Measurements from ENCODE around the gene CHCHD6. TPM values are rescaled to one million over a fixed set of nuclear protein-coding genes. Genes with fewer than 3 reads are reported as not detected.

Gene CHCHD6
- total RNA-seq, 2 donors from 2014 or later, result 8.4 to 10.9 TPM

DNA sequence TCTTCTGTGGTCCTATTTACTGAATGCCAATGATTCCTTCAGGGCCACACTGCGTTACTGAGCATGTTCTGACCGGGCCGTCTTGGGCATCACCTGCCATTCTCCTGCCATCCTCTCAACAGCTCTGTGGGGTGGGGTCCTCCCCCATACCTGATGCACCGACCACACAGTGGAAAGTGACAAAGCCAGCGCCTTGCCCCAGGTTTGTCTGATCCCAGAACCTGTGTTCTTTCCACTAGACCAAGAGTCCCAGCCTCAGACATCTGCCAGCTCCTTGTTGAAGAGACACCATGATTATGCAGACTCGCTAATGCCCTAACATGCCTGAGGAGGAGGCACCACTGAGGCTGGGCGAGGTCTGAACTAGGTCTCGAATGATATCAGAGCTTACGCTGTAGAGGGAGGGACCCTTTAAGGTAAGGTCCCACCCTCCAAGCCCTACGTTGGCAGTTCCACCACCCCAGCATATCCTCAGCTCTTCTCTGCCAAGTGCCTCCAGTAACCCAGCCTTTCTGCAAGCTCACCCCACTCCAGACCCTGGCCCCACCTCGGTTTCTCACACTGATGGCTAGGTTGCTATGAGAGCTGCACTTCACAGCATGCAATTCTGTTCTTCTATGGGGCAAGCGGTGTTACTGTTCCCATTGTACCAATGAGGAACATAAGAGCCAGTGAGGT is 249.1 kb downstream of the CHCHD6 start:
- Histone ChIP-seq H3K27me3 (no peaks in the 10 kb centered on the region), H3K36me3 (no peaks in the 10 kb centered on the region), H3K4me3 (no peak overlapping the region), H3K4me1 (peaks cover 0 to 13% of the 10 kb centered on the region in 2 donors), H3K9me3 (no peaks in the 10 kb centered on the region), H3K27ac (no peak overlapping the region)
- TF ChIP-seq, protein P1, sequence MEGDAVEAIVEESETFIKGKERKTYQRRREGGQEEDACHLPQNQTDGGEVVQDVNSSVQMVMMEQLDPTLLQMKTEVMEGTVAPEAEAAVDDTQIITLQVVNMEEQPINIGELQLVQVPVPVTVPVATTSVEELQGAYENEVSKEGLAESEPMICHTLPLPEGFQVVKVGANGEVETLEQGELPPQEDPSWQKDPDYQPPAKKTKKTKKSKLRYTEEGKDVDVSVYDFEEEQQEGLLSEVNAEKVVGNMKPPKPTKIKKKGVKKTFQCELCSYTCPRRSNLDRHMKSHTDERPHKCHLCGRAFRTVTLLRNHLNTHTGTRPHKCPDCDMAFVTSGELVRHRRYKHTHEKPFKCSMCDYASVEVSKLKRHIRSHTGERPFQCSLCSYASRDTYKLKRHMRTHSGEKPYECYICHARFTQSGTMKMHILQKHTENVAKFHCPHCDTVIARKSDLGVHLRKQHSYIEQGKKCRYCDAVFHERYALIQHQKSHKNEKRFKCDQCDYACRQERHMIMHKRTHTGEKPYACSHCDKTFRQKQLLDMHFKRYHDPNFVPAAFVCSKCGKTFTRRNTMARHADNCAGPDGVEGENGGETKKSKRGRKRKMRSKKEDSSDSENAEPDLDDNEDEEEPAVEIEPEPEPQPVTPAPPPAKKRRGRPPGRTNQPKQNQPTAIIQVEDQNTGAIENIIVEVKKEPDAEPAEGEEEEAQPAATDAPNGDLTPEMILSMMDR (IDR thresholded peaks at IDR 0.05), result no peak
- DNase-seq (ENCODE audit: low spot score), result no peak

DNA sequence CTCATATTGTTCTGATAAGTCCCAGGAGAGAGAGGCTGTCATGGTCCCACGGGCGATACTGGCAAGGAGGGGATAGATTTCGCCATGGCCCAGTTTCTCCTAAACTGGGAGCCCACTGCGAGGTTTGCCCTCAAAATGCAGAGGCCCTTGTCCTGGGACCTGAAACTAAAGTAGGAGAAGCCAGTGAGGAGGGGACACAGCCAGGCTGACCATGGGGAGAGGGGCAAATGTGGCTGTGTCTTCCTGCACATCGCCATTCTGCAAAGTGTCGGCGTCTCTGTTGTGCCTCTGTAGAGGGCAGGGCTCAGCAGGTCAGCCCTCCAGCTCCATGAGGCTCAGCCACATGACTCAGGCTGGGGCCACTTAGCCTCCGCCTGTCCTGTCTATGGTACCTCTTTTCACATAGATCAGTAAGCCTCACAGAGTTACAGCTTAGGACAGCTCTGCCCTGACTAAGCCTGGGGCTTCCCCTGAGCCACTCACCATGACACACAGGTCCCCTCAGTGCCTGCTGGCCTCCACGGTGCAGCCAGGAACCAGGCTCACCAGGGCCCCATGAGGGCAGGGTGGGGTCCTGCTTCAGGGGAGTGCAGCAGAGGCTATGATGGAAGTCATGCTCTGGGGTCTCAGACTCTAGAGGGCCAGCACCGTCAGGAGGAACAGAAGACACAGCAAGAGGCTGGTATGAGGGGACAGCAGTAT is 250.3 kb downstream of the CHCHD6 start:
- Histone ChIP-seq H3K27me3 (no peaks in the 10 kb centered on the region), H3K36me3 (no peaks in the 10 kb centered on the region), H3K27ac (no peak overlapping the region), H3K9me3 (no peaks in the 10 kb centered on the region), H3K4me3 (no peak overlapping the region), H3K4me1 (peaks cover 0 to 3% of the 10 kb centered on the region in 2 donors)
- DNase-seq (ENCODE audit: low spot score), result no peak
- TF ChIP-seq, protein P1 (IDR thresholded peaks at IDR 0.05), result no peak

DNA sequence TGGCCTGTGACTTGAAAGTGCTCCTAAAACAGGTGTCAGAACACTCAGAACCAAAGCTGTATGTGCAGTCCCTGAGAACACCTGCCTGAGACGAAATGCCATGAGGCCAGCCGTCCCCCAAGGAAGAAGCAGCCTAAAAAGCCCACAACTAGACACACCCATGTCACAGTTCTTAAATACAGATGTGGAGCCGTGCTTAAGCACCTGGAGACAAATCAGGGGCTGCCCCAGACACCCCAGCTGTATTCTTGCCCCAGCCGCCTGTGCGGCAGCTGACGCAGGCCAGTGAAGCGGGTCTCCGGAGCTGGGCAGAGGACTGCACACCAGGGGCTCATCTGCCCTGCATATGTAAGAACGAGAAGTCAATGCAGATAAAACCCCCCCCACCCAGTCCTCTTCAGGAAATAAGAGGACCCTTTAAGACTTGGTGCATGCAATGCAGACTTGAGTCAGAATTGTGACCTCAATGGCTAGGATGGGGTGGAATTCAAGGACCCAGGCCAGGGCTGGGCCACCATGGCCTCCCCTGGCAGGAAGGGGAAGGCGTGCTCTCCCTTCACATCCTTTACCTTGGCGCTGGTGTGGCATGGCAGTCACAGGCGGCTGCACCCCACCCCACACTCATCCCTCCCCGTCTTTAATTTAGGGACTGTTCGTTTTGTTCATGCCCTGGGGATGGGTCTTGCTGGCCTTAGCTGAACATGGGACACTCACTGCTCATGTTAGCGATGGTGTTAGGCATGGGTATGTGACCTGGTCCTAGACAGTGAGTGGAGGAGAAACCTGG is 251.2 kb downstream of the CHCHD6 start:
- Histone ChIP-seq H3K4me1 (peaks cover 0 to 3% of the 10 kb centered on the region in 2 donors), H3K36me3 (no peaks in the 10 kb centered on the region), H3K27ac (no peak overlapping the region), H3K27me3 (no peaks in the 10 kb centered on the region), H3K9me3 (no peaks in the 10 kb centered on the region), H3K4me3 (no peak overlapping the region)
- TF ChIP-seq, protein P1 (IDR thresholded peaks at IDR 0.05), result no peak
- DNase-seq (ENCODE audit: low spot score), result no peak

DNA sequence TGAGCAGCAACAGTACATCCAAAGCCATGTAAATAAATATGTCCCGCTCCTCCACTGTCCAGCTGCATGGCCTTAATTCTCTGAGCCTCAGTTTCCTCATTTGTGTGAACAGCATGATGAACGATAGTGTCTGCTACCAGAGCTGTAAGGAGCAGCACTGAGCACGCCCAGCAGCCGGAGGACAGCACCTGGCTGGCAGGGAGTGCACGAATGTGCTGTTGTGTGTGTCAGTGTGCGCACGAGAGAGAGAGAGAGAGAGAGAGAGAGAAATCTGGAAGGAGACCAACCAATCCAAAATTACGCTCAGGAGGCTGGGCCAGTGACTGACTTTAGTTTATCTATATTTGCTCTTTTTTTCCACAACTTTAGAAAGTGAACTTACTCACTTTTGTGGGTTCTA is 252.3 kb downstream of the CHCHD6 start:
- TF ChIP-seq, protein P1 (IDR thresholded peaks at IDR 0.05), result no peak
- peaks cover 0 to 15% of the 10 kb centered on the region in 2 donors for H3K4me1 ChIP-seq
- DNase-seq (ENCODE audit: low spot score), result no peak
- no peaks in the 10 kb centered on the region for H3K9me3 ChIP-seq
- H3K36me3 ChIP-seq, result no peaks in the 10 kb centered on the region
- H3K4me3 ChIP-seq, result no peak overlapping the region
- H3K27ac ChIP-seq, result no peak overlapping the region
- no peaks in the 10 kb centered on the region for H3K27me3 ChIP-seq

DNA sequence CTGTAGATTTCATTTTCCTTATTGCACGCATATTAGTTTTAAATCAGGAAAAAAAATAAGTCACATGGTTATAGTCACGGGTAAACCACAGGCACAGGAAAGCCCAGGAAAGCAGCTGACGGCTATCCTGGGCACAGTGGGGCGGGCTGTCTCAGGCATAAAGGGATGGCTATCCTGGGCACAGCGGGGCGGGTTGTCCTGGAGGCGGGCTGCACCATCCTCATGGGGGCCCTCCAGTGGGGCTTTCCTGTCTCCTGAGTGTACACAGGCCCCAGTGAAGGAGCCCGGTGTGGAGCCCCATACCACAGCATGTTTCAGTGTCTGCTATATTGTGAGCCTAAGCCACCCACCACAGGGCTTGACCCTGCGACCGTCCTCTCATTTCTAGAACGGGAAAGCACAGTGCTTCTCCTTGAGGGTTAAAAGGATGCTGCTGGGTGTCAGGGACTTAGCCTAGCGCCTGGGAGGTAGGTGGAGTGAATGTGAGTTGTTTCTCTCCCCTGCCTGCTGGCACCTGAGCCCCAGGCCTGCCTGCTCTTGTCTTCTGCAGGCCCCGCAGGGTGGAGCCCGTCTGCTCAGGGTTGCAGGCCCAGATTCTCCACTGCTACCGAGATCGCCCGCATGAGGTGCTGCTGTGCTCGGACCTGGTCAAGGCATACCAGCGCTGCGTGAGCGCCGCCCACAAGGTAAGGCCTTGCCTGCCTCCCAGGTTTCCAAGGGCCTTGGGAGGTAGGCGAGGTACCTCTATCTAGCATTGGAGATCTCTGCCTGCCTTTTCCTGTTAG is 253.0 kb downstream of the CHCHD6 start:
- no peak for DNase-seq (ENCODE audit: low spot score)
- Histone ChIP-seq H3K36me3 (no peaks in the 10 kb centered on the region), H3K27me3 (no peaks in the 10 kb centered on the region), H3K4me1 (peaks cover 0 to 22% of the 10 kb centered on the region in 2 donors), H3K4me3 (no peak overlapping the region), H3K9me3 (no peaks in the 10 kb centered on the region), H3K27ac (no peak overlapping the region)
- TF ChIP-seq, protein P1 (IDR thresholded peaks at IDR 0.05), result no peak

Data from right atrium auricular region (tissue), 2 donors.